Left ventricle myocardium inferior (tissue), 1 donor: Measurements from ENCODE around the gene SBK2. TPM values are rescaled to one million over a fixed set of nuclear protein-coding genes. Genes with fewer than 3 reads are reported as not detected.
"Not testable (repeated sequence)": the region's sequence is repeated elsewhere in the genome, so short reads cannot be mapped to it uniquely, and the experiment has no call there.

ENCODE experiments used
- DNase-seq: peaks from one replicate; pipeline ENCODE4 v3.0.0-alpha.2; 2020
- H3K27ac ChIP-seq: fragments of 200-600 bp; replicated peaks from 2 replicates; pipeline ENCODE4 v1.8.0; 2021
- H3K27me3 ChIP-seq: fragments of 200-600 bp; 2 replicates; pipeline ENCODE4 v1.8.0; 2021; ENCODE audit warnings: low read depth
- H3K36me3 ChIP-seq: fragments of 200-600 bp; 2 replicates; pipeline ENCODE4 v1.8.0; 2021
- H3K4me1 ChIP-seq: fragments of 200-600 bp; 2 replicates; pipeline ENCODE4 v1.8.0; 2021
- H3K4me3 ChIP-seq: fragments of 200-600 bp; 2 replicates; pipeline ENCODE4 v1.8.0; 2021; ENCODE audit warnings: mild to moderate bottlenecking, moderate library complexity
- H3K9me3 ChIP-seq: fragments of 200-600 bp; replicated peaks from 2 replicates; pipeline ENCODE4 v1.8.0; 2021
- CTCF ChIP-seq: fragments of 200-600 bp; IDR thresholded peaks from 2 replicates; pipeline ENCODE4 v1.8.0; 2021; ENCODE audit warnings: antibody characterized with exemption, mild to moderate bottlenecking, borderline replicate concordance
- intact Hi-C: fragments of 100-400 bp; cut with micrococcal nuclease; formaldehyde crosslinking; loops from one replicate; pipeline ENCODE4 v1.11.0; 2022
- total RNA-seq: library from RNA; stranded (reverse); fragmentation: NEBNext Ultra II Directional; extraction: Animal tissue kit (Norgen Biotek cat#: 25700); gene quantifications from one replicate; pipeline ENCODE4 v1.2.1, GENCODE V29; 2021
- donor health status: DM: no; HTN: yes; CAD: no; lungs with severe emphysema.

SBK2 gene
- total RNA-seq, 1 donor from 2014 or later: 6.5 TPM

GRCh38 chr19:55502197-55502952 lies 34.6 kb downstream of the SBK2 start:
- TF ChIP-seq CTCF: no peak

GRCh38 chr19:55500368-55500952 lies 36.5 kb downstream of the SBK2 start:
- no peak for TF ChIP-seq CTCF
- intact Hi-C loops: no loop called here
- H3K36me3 ChIP-seq: peaks cover 23% of the 10 kb centered on the region
- no peak overlapping the region for H3K4me3 ChIP-seq
- H3K27me3 ChIP-seq: no peaks in the 10 kb centered on the region
- peaks cover 16% of the 10 kb centered on the region for H3K4me1 ChIP-seq
- no peaks in the 10 kb centered on the region for H3K9me3 ChIP-seq
- DNase-seq: no peak
- H3K27ac ChIP-seq: no peak overlapping the region

More at GRCh38 chr19:55502197-55502952, 34.6 kb downstream of the SBK2 start:
- intact Hi-C loops: no loop called here
- Histone ChIP-seq H3K36me3 (peaks cover 17% of the 10 kb centered on the region), H3K9me3 (no peaks in the 10 kb centered on the region), H3K27ac (no peak overlapping the region), H3K4me1 (peaks cover 14% of the 10 kb centered on the region), H3K4me3 (no peak overlapping the region), H3K27me3 (no peaks in the 10 kb centered on the region)
- DNase-seq: no peak

GRCh38 chr19:55498246-55498840 lies 38.6 kb downstream of the SBK2 start:
- DNase-seq: no peak
- Histone ChIP-seq H3K4me3 (no peak overlapping the region), H3K27me3 (peaks cover 16% of the 10 kb centered on the region), H3K36me3 (peaks cover 23% of the 10 kb centered on the region), H3K27ac (no peak overlapping the region), H3K9me3 (no peaks in the 10 kb centered on the region), H3K4me1 (peaks cover 21% of the 10 kb centered on the region)
- no peak for TF ChIP-seq CTCF
- intact Hi-C loops: no loop called here

- Histone ChIP-seq H3K27ac (no peak overlapping the region), H3K4me1 (peaks cover 24% of the 10 kb centered on the region), H3K27me3 (peaks cover 21% of the 10 kb centered on the region), H3K9me3 (no peaks in the 10 kb centered on the region), H3K4me3 (no peak overlapping the region), H3K36me3 (peaks cover 23% of the 10 kb centered on the region)
- intact Hi-C loops: no loop called here
- no peak for DNase-seq
- no peak for TF ChIP-seq CTCF
Observed at GRCh38 chr19:55497763-55498162, 39.2 kb downstream of the SBK2 start.

GRCh38 chr19:55496820-55497219 lies 40.1 kb downstream of the SBK2 start:
- H3K27ac ChIP-seq, H3K4me3 ChIP-seq, H3K9me3 ChIP-seq, DNase-seq, intact Hi-C loops: not testable (repeated sequence)
- peaks cover 27% of the 10 kb centered on the region for H3K27me3 ChIP-seq
- peaks cover 23% of the 10 kb centered on the region for H3K36me3 ChIP-seq
- peaks cover 26% of the 10 kb centered on the region for H3K4me1 ChIP-seq
